Thymus (tissue), 11 donors: ENCODE measurements around the gene CACNA2D1. TPM values are rescaled to one million over a fixed set of nuclear protein-coding genes. Genes with fewer than 3 reads are reported as not detected.

Experiments
- DNase-seq, 9 donors: peaks; one replicate each; pipeline ENCODE4 v3.0.0-alpha.2; 2013; ENCODE audit warnings: low spot score in 9 of 9, low read depth in 6 of 9, missing footprints in 1 of 9
- H3K27ac ChIP-seq, 2 donors: one replicate each; pipeline ENCODE4 v1.5.1; 2013; ENCODE audit warnings: control low read depth in 1 of 2, low read depth in 1 of 2, low read length in 1 of 2, mild to moderate bottlenecking in 1 of 2, moderate library complexity in 1 of 2
- H3K27me3 ChIP-seq, 2 donors: one replicate each; pipeline ENCODE4 v1.5.1; 2013; ENCODE audit warnings: low read length in 1 of 2; ENCODE audit not compliant: control insufficient read depth in 2 of 2, insufficient read depth in 1 of 2
- H3K36me3 ChIP-seq, 2 donors: one replicate each; pipeline ENCODE4 v1.5.1; 2013; ENCODE audit warnings: low read length in 1 of 2, mild to moderate bottlenecking in 1 of 2, moderate library complexity in 1 of 2; ENCODE audit not compliant: control insufficient read depth in 2 of 2, insufficient read depth in 2 of 2
- H3K4me1 ChIP-seq, 2 donors: one replicate each; pipeline ENCODE4 v1.5.1; 2013; ENCODE audit warnings: low read length in 2 of 2; ENCODE audit not compliant: control insufficient read depth in 2 of 2, insufficient read depth in 2 of 2
- H3K4me3 ChIP-seq, 2 donors: one replicate each; pipeline ENCODE4 v1.5.1; 2013; ENCODE audit warnings: low read length in 2 of 2, control low read depth in 1 of 2, mild to moderate bottlenecking in 1 of 2
- H3K9me3 ChIP-seq, 2 donors: one replicate each; pipeline ENCODE4 v1.5.1; 2013; ENCODE audit warnings: low read length in 1 of 2, mild to moderate bottlenecking in 1 of 2; ENCODE audit not compliant: control insufficient read depth in 2 of 2, insufficient read depth in 1 of 2
- WGBS: extraction: QIAGEN DNeasy Blood & Tissue Kit; methylation state at CpG from one replicate; pipeline ENCODE4 v1.1.7; 2013; 5-methylcytosine and 5-hydroxymethylcytosine counted together
- polyA plus RNA-seq: library from polyadenylated mRNA; stranded (reverse); fragments of 200-250 nt; gene quantifications from one replicate; pipeline ENCODE4 v1.2.3, GENCODE V29; 2013
- total RNA-seq: library from RNA; stranded (reverse); fragments of 120-200 nt; gene quantifications from one replicate; pipeline ENCODE4 v1.2.4, GENCODE V29; 2013
- donor health status: healthy.

Gene CACNA2D1
- total and polyA plus RNA-seq, 2 donors: 5.7 to 8.4 TPM

GRCh38 chr7:82078807-82079206, 364.8 kb downstream of the CACNA2D1 start:
- H3K36me3 ChIP-seq: no peaks in the 10 kb centered on the region
- H3K27ac ChIP-seq: no peak overlapping the region
- H3K4me1 ChIP-seq: no peaks in the 10 kb centered on the region
- no peaks in the 10 kb centered on the region for H3K27me3 ChIP-seq
- 94% methylated on average over 2 of the region's 2 CpGs for WGBS
- H3K4me3 ChIP-seq: no peak overlapping the region
- H3K9me3 ChIP-seq: no peaks in the 10 kb centered on the region
- no peak for DNase-seq

DNA sequence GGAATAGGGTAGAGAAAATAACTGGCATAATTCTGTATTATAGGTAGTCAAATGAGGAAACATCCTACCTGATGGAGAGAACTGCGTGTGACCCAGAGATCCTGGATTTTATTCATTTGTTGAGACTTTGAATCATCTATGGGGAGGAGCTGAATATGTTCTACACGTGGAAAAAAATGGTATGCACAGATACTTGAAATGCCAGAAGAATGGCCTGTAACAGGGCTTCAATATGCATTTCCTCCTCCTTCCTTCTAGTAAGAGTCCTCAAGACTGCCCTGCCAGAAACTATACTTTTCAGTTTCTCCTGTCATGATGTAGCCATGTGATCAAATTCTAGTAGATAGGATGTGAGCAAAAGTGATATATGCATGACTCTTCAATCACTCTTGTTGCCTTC, 372.1 kb downstream of the CACNA2D1 start:
- Histone ChIP-seq H3K4me3 (no peak overlapping the region), H3K27ac (no peak overlapping the region), H3K27me3 (no peaks in the 10 kb centered on the region), H3K36me3 (no peaks in the 10 kb centered on the region), H3K9me3 (no peaks in the 10 kb centered on the region), H3K4me1 (no peaks in the 10 kb centered on the region)
- DNase-seq: no peak
- 89% methylated on average over 2 of the region's 2 CpGs for WGBS

DNA sequence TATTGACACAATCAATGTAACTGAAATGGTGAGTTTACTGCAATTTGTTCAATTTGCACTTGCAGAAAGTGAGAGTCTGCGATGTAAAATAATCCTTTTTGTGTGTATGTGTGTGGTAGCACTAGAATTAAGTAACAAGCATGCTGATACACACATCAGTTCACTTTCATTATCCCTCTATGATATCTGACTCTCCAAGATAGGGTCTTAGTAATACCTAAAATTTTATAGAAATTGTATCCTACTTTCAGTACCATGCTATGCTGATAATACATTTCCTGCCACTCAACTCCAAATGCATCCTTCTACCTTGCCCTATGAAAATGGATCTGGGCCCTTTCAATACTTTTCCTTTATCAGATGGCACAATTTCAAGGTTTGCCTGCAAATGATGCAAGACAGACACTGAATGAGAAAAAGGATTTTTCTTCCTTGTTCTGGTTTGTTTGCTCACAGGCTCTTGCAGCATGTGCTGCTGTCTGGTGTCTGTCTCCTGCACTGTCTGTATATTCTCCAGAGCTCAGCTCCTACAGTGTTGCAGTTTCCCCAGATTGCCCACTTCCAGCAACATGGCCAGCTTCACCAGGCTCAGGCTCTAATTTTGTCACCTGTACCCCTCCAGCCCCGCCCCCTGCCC, 375.8 kb downstream of the CACNA2D1 start:
- no peak for DNase-seq

GRCh38 chr7:82057476-82057875, 386.1 kb downstream of the CACNA2D1 start:
- no peaks in the 10 kb centered on the region for H3K36me3 ChIP-seq
- H3K27ac ChIP-seq: no peak overlapping the region
- 85% methylated on average over 1 of the region's 1 CpG for WGBS
- H3K4me3 ChIP-seq: no peak overlapping the region
- DNase-seq: no peak
- no peaks in the 10 kb centered on the region for H3K4me1 ChIP-seq
- no peaks in the 10 kb centered on the region for H3K27me3 ChIP-seq
- H3K9me3 ChIP-seq: no peaks in the 10 kb centered on the region

More for the DNA sequence above, 375.8 kb downstream of the CACNA2D1 start:
- WGBS: 90% methylated on average over 2 of the region's 2 CpGs
- Histone ChIP-seq H3K36me3 (no peaks in the 10 kb centered on the region), H3K4me1 (no peaks in the 10 kb centered on the region), H3K27ac (no peak overlapping the region), H3K9me3 (no peaks in the 10 kb centered on the region), H3K27me3 (no peaks in the 10 kb centered on the region), H3K4me3 (no peak overlapping the region)

GRCh38 chr7:82056282-82056681, 387.3 kb downstream of the CACNA2D1 start:
- Histone ChIP-seq H3K27ac (no peak overlapping the region), H3K4me3 (no peak overlapping the region), H3K9me3 (no peaks in the 10 kb centered on the region), H3K27me3 (no peaks in the 10 kb centered on the region), H3K36me3 (no peaks in the 10 kb centered on the region), H3K4me1 (no peaks in the 10 kb centered on the region)
- WGBS: 96% methylated on average over 2 of the region's 2 CpGs
- no peak for DNase-seq

GRCh38 chr7:82054544-82054943, 389.0 kb downstream of the CACNA2D1 start:
- WGBS: 96% methylated on average over 1 of the region's 1 CpG
- Histone ChIP-seq H3K4me3 (no peak overlapping the region), H3K27me3 (no peaks in the 10 kb centered on the region), H3K27ac (no peak overlapping the region), H3K36me3 (no peaks in the 10 kb centered on the region), H3K9me3 (no peaks in the 10 kb centered on the region), H3K4me1 (no peaks in the 10 kb centered on the region)
- no peak for DNase-seq

DNA sequence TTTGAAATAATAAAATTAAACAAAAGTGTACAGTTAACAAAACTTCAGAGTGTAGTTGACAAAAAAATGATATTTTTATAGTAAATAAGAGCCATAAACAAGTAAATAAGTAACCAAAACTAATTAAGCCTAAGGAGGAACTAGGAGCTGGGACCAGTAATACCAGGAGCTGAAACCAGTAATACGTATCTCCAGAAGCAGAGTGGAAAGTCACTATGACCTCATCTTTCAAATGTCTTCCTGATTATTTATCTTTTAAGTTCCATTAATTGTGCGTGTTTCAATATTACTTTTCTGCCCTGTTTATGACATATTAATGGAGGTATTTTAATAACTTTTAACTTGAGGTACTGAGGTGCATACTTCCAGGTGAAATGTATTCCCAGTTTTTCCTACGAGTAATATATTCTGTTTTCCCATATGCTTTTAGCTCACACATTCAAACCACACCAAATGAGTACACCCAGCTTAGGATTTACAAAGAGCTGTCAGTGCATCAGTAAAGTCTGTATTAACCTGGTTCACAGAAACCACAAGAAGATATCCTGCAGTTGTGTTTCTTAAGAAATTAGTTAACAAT, 390.0 kb downstream of the CACNA2D1 start:
- no peaks in the 10 kb centered on the region for H3K36me3 ChIP-seq
- DNase-seq: no peak
- H3K4me1 ChIP-seq: no peaks in the 10 kb centered on the region
- no peak overlapping the region for H3K27ac ChIP-seq
- no peak overlapping the region for H3K4me3 ChIP-seq
- H3K9me3 ChIP-seq: no peaks in the 10 kb centered on the region
- WGBS: 95% methylated on average over 3 of the region's 3 CpGs
- no peaks in the 10 kb centered on the region for H3K27me3 ChIP-seq

- H3K9me3 ChIP-seq: no peaks in the 10 kb centered on the region
- H3K27me3 ChIP-seq: no peaks in the 10 kb centered on the region
- 89% methylated on average over 2 of the region's 2 CpGs for WGBS
- H3K4me3 ChIP-seq: no peak overlapping the region
- H3K4me1 ChIP-seq: no peaks in the 10 kb centered on the region
- H3K36me3 ChIP-seq: no peaks in the 10 kb centered on the region
- no peak for DNase-seq
- no peak overlapping the region for H3K27ac ChIP-seq
Observed at GRCh38 chr7:82051601-82052000, 392.0 kb downstream of the CACNA2D1 start.

- Histone ChIP-seq H3K27ac (no peak overlapping the region), H3K9me3 (no peaks in the 10 kb centered on the region), H3K36me3 (no peaks in the 10 kb centered on the region), H3K27me3 (no peaks in the 10 kb centered on the region), H3K4me3 (no peak overlapping the region), H3K4me1 (no peaks in the 10 kb centered on the region)
- WGBS: 93% methylated on average over 4 of the region's 4 CpGs
- no peak for DNase-seq
Observed at GRCh38 chr7:82050792-82051191, 392.8 kb downstream of the CACNA2D1 start.
